Brain microvascular endothelial cell (primary cell): Measurements from ENCODE around the gene CDK14.

ENCODE experiments used
- DNase-seq: peaks from one replicate; pipeline ENCODE4 v3.0.0-alpha.2; 2020
- H3K27ac ChIP-seq: fragments of 250-450 bp; sonication (Bioruptor Pico); 2 replicates; pipeline ENCODE4 v1.5.1; 2020; ENCODE audit warnings: mild to moderate bottlenecking, moderate library complexity
- H3K27me3 ChIP-seq: fragments of 250-450 bp; sonication (Bioruptor Pico); replicated peaks from 2 replicates; pipeline ENCODE4 v1.5.1; 2020; ENCODE audit warnings: mild to moderate bottlenecking
- H3K36me3 ChIP-seq: fragments of 250-450 bp; sonication (Bioruptor Pico); replicated peaks from 2 replicates; pipeline ENCODE4 v1.5.1; 2020; ENCODE audit warnings: mild to moderate bottlenecking
- H3K4me3 ChIP-seq: 2 replicates; pipeline ENCODE4 v1.5.1; 2011; ENCODE audit warnings: low read depth, mild to moderate bottlenecking, control low read depth, low read length, moderate library complexity
- in situ Hi-C: cut with HindIII; loops from 2 replicates; pipeline ENCODE4 v1.10.0; 2017; ENCODE audit warnings: low sequenced_read_pairs, low pct_ligation_motif_present
- TF ChIP-seq, protein P1 (sequence below): IDR thresholded peaks from 2 replicates; pipeline ENCODE4 v1.5.1; 2011; ENCODE audit warnings: low read depth, mild to moderate bottlenecking, moderate library complexity, low read length, control low read depth, inconsistent platforms; ENCODE audit errors: missing control alignments

CDK14 gene

DNA sequence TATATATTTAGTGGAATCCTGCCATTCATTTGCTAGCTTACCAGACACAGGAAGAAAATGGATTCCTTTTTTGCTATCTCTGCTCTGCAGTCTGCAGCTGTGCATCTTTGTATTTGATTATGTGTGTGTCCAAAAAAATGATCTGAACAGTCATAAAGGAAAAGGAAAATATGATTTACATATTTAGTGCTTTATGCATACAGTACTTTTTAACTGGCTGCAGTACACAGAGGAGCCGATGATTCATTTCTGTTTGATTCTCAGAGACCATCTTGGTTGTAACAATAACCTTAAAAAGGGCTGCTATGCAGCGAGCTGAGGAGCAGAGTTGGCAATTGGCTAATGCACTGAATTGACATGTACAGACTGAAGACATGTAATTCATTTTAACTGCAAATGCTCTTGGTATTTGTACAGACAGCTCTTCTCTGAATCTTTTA, 516.8 kb downstream of the CDK14 start:
- peak; percentile 43 for DNase-seq
- H3K27me3 ChIP-seq = no peaks in the 10 kb centered on the region
- in situ Hi-C loops = no loop called here
- TF ChIP-seq, protein P1, sequence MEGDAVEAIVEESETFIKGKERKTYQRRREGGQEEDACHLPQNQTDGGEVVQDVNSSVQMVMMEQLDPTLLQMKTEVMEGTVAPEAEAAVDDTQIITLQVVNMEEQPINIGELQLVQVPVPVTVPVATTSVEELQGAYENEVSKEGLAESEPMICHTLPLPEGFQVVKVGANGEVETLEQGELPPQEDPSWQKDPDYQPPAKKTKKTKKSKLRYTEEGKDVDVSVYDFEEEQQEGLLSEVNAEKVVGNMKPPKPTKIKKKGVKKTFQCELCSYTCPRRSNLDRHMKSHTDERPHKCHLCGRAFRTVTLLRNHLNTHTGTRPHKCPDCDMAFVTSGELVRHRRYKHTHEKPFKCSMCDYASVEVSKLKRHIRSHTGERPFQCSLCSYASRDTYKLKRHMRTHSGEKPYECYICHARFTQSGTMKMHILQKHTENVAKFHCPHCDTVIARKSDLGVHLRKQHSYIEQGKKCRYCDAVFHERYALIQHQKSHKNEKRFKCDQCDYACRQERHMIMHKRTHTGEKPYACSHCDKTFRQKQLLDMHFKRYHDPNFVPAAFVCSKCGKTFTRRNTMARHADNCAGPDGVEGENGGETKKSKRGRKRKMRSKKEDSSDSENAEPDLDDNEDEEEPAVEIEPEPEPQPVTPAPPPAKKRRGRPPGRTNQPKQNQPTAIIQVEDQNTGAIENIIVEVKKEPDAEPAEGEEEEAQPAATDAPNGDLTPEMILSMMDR = no peak
- no peaks in the 10 kb centered on the region for H3K36me3 ChIP-seq
- H3K4me3 ChIP-seq = no peak overlapping the region
- no peak overlapping the region for H3K27ac ChIP-seq

DNA sequence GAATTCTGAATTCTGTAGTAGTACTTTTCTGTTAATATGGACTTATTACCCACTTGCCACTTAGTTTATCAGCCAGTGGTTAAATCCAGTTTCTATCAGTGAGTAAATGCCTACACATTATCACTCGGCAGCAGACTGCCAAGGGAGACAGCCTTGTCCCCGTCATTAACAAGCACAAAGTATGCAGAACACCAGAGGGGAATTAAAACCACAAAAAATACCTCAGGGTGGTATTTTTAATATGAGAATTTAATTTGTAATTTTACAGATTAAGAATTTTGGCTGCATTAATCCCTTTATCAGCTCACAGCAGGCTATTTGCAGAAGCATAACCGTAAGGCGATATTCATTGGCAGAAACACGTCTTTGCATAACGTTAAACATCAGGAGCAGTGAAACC, 518.1 kb downstream of the CDK14 start:
- TF ChIP-seq, protein P1 = no peak
- no peak for DNase-seq
- Histone ChIP-seq H3K27me3 (no peaks in the 10 kb centered on the region), H3K36me3 (no peaks in the 10 kb centered on the region), H3K4me3 (no peak overlapping the region), H3K27ac (no peak overlapping the region)
- in situ Hi-C loops = no loop called here

DNA sequence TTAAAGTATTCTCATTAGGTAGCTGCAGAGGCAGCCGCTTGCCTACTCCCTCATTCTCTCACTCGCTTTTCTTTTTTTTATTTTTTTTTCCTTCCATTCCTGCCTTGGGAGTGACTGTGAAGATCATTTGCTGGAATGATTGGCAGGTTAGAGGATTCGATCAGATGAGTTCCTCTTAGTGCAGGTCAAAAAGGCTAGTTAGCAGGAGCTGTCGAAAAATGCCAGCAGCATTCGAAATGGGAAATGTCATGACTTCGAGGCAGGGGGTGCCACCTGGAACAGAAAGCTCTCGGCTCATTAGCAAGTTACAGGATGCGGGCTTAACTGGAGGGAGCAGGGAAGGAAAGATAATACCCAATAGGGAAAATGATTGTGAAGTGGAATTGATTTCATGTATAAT, 530.6 kb downstream of the CDK14 start:
- Histone ChIP-seq H3K27me3 (no peaks in the 10 kb centered on the region), H3K36me3 (no peaks in the 10 kb centered on the region), H3K27ac (no peak overlapping the region), H3K4me3 (no peak overlapping the region)
- DNase-seq = no peak
- TF ChIP-seq, protein P1 = no peak
- in situ Hi-C loops = no loop called here

DNA sequence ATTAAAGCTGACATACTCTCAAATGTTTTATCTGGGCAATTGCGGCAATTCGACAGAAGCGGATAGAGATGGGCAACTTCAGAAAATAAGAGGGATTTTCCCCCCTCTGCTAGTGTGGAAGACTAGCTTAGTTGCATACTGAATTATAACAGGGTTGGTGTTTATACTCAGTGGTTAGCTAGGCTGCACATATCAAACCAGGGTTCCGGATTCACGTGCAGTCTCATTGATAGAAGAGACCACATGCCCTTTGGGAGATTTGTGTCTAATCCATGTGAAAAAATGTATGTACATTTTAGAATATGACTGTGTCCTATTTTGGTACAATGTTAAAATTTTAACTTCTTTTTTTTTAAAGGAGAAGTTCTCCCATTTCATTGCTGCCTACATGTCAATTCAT, 531.2 kb downstream of the CDK14 start:
- no peaks in the 10 kb centered on the region for H3K27me3 ChIP-seq
- no peaks in the 10 kb centered on the region for H3K36me3 ChIP-seq
- DNase-seq = no peak
- no peak overlapping the region for H3K27ac ChIP-seq
- in situ Hi-C loops = no loop called here
- no peak overlapping the region for H3K4me3 ChIP-seq
- TF ChIP-seq, protein P1 = no peak

DNA sequence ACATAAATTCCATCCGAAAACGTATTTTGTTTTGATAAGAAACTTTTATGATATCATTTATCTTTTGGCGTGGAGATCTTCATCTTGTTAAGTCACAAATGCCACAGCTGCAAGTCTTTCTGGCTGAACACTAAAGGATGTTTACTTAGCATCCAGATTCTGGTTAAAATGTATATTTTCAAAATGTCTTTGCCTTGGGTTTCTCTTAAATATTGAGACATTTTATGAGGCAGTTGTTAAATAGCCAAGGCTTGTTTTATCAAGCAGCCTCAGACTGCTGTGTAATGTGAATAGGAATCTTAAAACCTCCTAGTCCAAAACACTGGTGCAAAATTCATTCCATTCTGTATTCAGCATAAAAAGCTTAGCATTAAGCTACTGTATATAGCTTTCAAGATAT, 531.8 kb downstream of the CDK14 start:
- no peak for DNase-seq
- H3K36me3 ChIP-seq = no peaks in the 10 kb centered on the region

More for the DNA sequence above, 531.8 kb downstream of the CDK14 start:
- in situ Hi-C loops = no loop called here
- H3K27me3 ChIP-seq = no peaks in the 10 kb centered on the region
- H3K4me3 ChIP-seq = no peak overlapping the region
- no peak overlapping the region for H3K27ac ChIP-seq
- TF ChIP-seq, protein P1 = no peak
